ENCODE measurements around the gene TRPV3. TPM values are rescaled to one million over a fixed set of nuclear protein-coding genes. Genes with fewer than 3 reads are reported as not detected.

Gene TRPV3
- total and polyA plus RNA-seq, 9 of the 15 experiments (the other 6 are each of a cell fraction or from before 2014, with no cell fraction given), result 0.03 to 0.42 (median 0.11) TPM; not detected in 1

GRCh38 chr17:3576970-3577369 is 19.4 kb upstream of the TRPV3 start (continued):
- TF ChIP-seq ZNF609 (CRISPR knock-in tag; IDR thresholded peaks at IDR 0.05; ENCODE audit: borderline replicate concordance), result no peak

GRCh38 chr17:3575511-3575910 is 17.9 kb upstream of the TRPV3 start:
- no peak overlapping the region for H2AFZ ChIP-seq (ENCODE audit: low read depth, low read length)
- H3K4me1 ChIP-seq (replicated peaks in 1 of 2; ENCODE audit: control insufficient read depth in 2 of 2, insufficient read depth in 2 of 2, low read length in 2 of 2), result peaks cover 0 to 6% of the 10 kb centered on the region in 2 experiments; a peak in 2 of 5 replicates
- FAIRE-seq (no peak), DNase-seq (ENCODE audit: extremely low read depth in 1 of 4, low spot score in 3 of 4) (no peak), ATAC-seq (no peak)
- H3K4me3 ChIP-seq, result no peak overlapping the region
- no peaks in the 10 kb centered on the region for H3K9me3 ChIP-seq (replicated peaks; ENCODE audit: control insufficient read depth, insufficient read depth, low read depth, low read length)
- 0% methylated on average over 5 of the region's 5 CpGs for WGBS (ENCODE audit: insufficient coverage, low coverage, missing lambda C conversion rate)
- in situ Hi-C loops (cut with MboI) (no loop called here), intact Hi-C loops (cut with micrococcal nuclease) (no loop called here)
- H3K4me2 ChIP-seq (ENCODE audit: insufficient read depth, low read length), result no peak overlapping the region
- no peaks in the 10 kb centered on the region for H3K79me2 ChIP-seq (ENCODE audit: control insufficient read depth, insufficient read depth, low read length)
- H3K27me3 ChIP-seq (ENCODE audit: control insufficient read depth in 2 of 2, insufficient read depth in 2 of 2, low read length in 2 of 2), result peaks cover 0 to 10% of the 10 kb centered on the region in 2 experiments; a peak in 1 of 5 replicates
- H3K36me3 ChIP-seq (ENCODE audit: control insufficient read depth, insufficient read depth, low read length), result no peaks in the 10 kb centered on the region
- BruUV-seq (replicated peaks), result no TSS peak
- H4K20me1 ChIP-seq (replicated peaks; ENCODE audit: control insufficient read depth, insufficient read depth, low read length), result no peaks in the 10 kb centered on the region
- POLR2A ChIA-PET, result interaction anchor here (0.6 kb wide), 2 partner anchors 77 to 79 kb away, joined by 3 read pairs; no protein-coding TSS in a partner anchor
- no peak overlapping the region for H3K27ac ChIP-seq (ENCODE audit: extremely low read depth, low read depth, low read length)
- H3K9ac ChIP-seq (ENCODE audit: insufficient read depth in 1 of 2, low read depth in 2 of 2, low read length in 2 of 2), result no peak overlapping the region
- CTCF ChIA-PET (ENCODE audit: low intra/inter-chr PET ratio), result interaction anchor here (0.7 kb wide), 1 partner anchor 9 kb away, joined by 4 read pairs; no protein-coding TSS in a partner anchor
- no peaks in the 10 kb centered on the region for H3K9me1 ChIP-seq (ENCODE audit: control insufficient read depth, insufficient read depth, low read length)
- TF ChIP-seq TFE3 (CRISPR knock-in tag; IDR thresholded peaks at IDR 0.05) (peak; percentile 52), KAT2B (IDR thresholded peaks at IDR 0.05; ENCODE audit: low read depth, low read length) (no peak), FUS (optimal IDR thresholded peaks at IDR 0.05; ENCODE audit: low read depth, low read length) (no peak), CREB3L1 (IDR thresholded peaks at IDR 0.05; ENCODE audit: borderline replicate concordance, low read depth) (no peak), ZNF197 (CRISPR knock-in tag; IDR thresholded peaks at IDR 0.05; ENCODE audit: low read depth) (no peak), ZNF436 (CRISPR knock-in tag; IDR thresholded peaks at IDR 0.05) (no peak), GTF2B (IDR thresholded peaks at IDR 0.05; ENCODE audit: extremely low read depth, insufficient read length) (no peak), ZNF232 (CRISPR knock-in tag; IDR thresholded peaks at IDR 0.05) (no peak)
